Caco-2 (cell line): ENCODE results near the gene PFKFB1. TPM values are rescaled to one million over a fixed set of nuclear protein-coding genes. Genes with fewer than 3 reads are reported as not detected.

ENCODE experiments used
- BruUV-seq: library from RNA; stranded (reverse); fragments of 400-500 nt; replicated peaks from 2 replicates; lab custom pipeline; 2021; lab: Mats Ljungman, UMichigan
- CTCF ChIA-PET: fragments of 300-600 bp; sonication (Branson Sonifier 250); formaldehyde crosslinking; loops from one replicate; lab custom pipeline; 2022; ENCODE audit warnings: antibody characterized with exemption; lab: Charles Lee
- POLR2A ChIA-PET: fragments of 300-600 bp; sonication (Branson Sonifier 250); formaldehyde crosslinking; loops from one replicate; lab custom pipeline; 2022; ENCODE audit warnings: antibody characterized with exemption; lab: Charles Lee
- DNase-seq, 2 experiments: peaks; one replicate each; pipeline versions ENCODE4 v3.0.0 to v3.0.0-alpha.2; 2020 to 2022
- H3K27me3 ChIP-seq: replicated peaks from 2 replicates; pipeline ENCODE4 v1.6.0; 2011; ENCODE audit warnings: low read length; ENCODE audit not compliant: control insufficient read depth, insufficient read depth
- H3K36me3 ChIP-seq: 2 replicates; pipeline ENCODE4 v1.5.1; 2011; ENCODE audit warnings: low read length; ENCODE audit not compliant: control insufficient read depth, insufficient read depth
- H3K4me1 ChIP-seq: fragments of 250-450 bp; sonication (Bioruptor Pico); 2 replicates; pipeline ENCODE4 v1.5.1; 2020; ENCODE audit warnings: mild to moderate bottlenecking
- H3K4me3 ChIP-seq: 2 replicates; pipeline ENCODE4 v1.5.1; 2011; ENCODE audit warnings: low read depth, mild to moderate bottlenecking, control low read depth, low read length
- H3K9me3 ChIP-seq: fragments of 250-450 bp; sonication (Bioruptor Pico); 2 replicates; pipeline ENCODE4 v1.5.1; 2020; ENCODE audit warnings: mild to moderate bottlenecking, moderate library complexity
- H3K27ac Mint-ChIP-seq: one replicate; pipeline ENCODE4 v1.8.0; 2022; ENCODE audit warnings: mixed read lengths; ENCODE audit not compliant: unreplicated experiment
- H3K27me3 Mint-ChIP-seq: one replicate; pipeline ENCODE4 v1.8.0; 2022; ENCODE audit warnings: mixed read lengths; ENCODE audit not compliant: insufficient read depth, unreplicated experiment
- H3K36me3 Mint-ChIP-seq: one replicate; pipeline ENCODE4 v1.8.0; 2022; ENCODE audit warnings: mild to moderate bottlenecking, mixed read lengths; ENCODE audit not compliant: insufficient read depth, unreplicated experiment
- H3K4me1 Mint-ChIP-seq: one replicate; pipeline ENCODE4 v1.8.0; 2022; ENCODE audit warnings: low read depth, mixed read lengths; ENCODE audit not compliant: unreplicated experiment
- H3K4me3 Mint-ChIP-seq: one replicate; pipeline ENCODE4 v1.8.0; 2022; ENCODE audit warnings: mild to moderate bottlenecking, moderate library complexity, mixed read lengths; ENCODE audit not compliant: unreplicated experiment
- H3K9me3 Mint-ChIP-seq: one replicate; pipeline ENCODE4 v1.8.0; 2022; ENCODE audit warnings: mixed read lengths; ENCODE audit not compliant: unreplicated experiment
- CTCF ChIP-seq, 2 experiments: fragments of 200-600 bp in 1 of 2; IDR thresholded peaks; 1 replicate in 1 of 2; 2 replicates in 1 of 2; pipeline versions ENCODE4 v1.5.1 to v1.8.0; 2011 to 2022; ENCODE audit warnings: antibody characterized with exemption in 1 of 2, control low read depth in 1 of 2, inconsistent platforms in 1 of 2, low read depth in 1 of 2, low read length in 1 of 2, mild to moderate bottlenecking in 1 of 2, moderate library complexity in 1 of 2; ENCODE audit not compliant: insufficient read depth in 1 of 2, severe bottlenecking in 1 of 2, unreplicated experiment in 1 of 2
- intact Hi-C: fragments of 100-400 bp; cut with micrococcal nuclease; formaldehyde crosslinking; loops from one replicate; pipeline ENCODE4 v1.10.0; 2022; ENCODE audit not compliant: unreplicated experiment
- total RNA-seq: library from RNA; stranded (reverse); gene quantifications from 2 replicates; pipeline ENCODE4 v1.2.3, GENCODE V29; 2022

Gene PFKFB1
- total RNA-seq, 1 experiment from 2014 or later, result not detected

- no peaks in the 10 kb centered on the region for H3K9me3 ChIP-seq
- intact Hi-C loops, result no loop called here
- H3K9me3 Mint-ChIP-seq, result no peaks in the 10 kb centered on the region
- no peak overlapping the region for H3K4me3 ChIP-seq
- no peak overlapping the region for H3K4me3 Mint-ChIP-seq
- H3K27ac Mint-ChIP-seq, result no peak overlapping the region
- BruUV-seq, result no TSS peak
- H3K36me3 Mint-ChIP-seq, result no peaks in the 10 kb centered on the region
- CTCF ChIA-PET, result no interaction called here
- no peak for DNase-seq
- H3K4me1 ChIP-seq, result no peaks in the 10 kb centered on the region
- no peak for TF ChIP-seq CTCF (IDR thresholded peaks at IDR 0.05; ENCODE audit: insufficient read depth in 1 of 2, low read depth in 1 of 2, low read length in 1 of 2, severe bottlenecking in 1 of 2, unreplicated experiment in 1 of 2)
- no peaks in the 10 kb centered on the region for H3K36me3 ChIP-seq
- no peaks in the 10 kb centered on the region for H3K27me3 ChIP-seq
- POLR2A ChIA-PET, result no interaction called here
- H3K27me3 Mint-ChIP-seq, result no peaks in the 10 kb centered on the region
- H3K4me1 Mint-ChIP-seq, result no peaks in the 10 kb centered on the region
These were observed 62.9 kb downstream of the PFKFB1 start for GRCh38 chrX:54931107-54931506.

GRCh38 chrX:54930291-54931049 is 63.5 kb downstream of the PFKFB1 start:
- Mint-ChIP-seq H3K4me3 (no peak overlapping the region), H3K4me1 (no peaks in the 10 kb centered on the region), H3K27ac (no peak overlapping the region), H3K9me3 (no peaks in the 10 kb centered on the region), H3K36me3 (no peaks in the 10 kb centered on the region), H3K27me3 (no peaks in the 10 kb centered on the region)
- no peaks in the 10 kb centered on the region for H3K27me3 ChIP-seq
- intact Hi-C loops, result no loop called here
- no peaks in the 10 kb centered on the region for H3K4me1 ChIP-seq
- ChIA-PET CTCF (no interaction called here), POLR2A (no interaction called here)
- no TSS peak for BruUV-seq
- no peak overlapping the region for H3K4me3 ChIP-seq
- H3K9me3 ChIP-seq, result no peaks in the 10 kb centered on the region
- no peak for TF ChIP-seq CTCF (IDR thresholded peaks at IDR 0.05; ENCODE audit: insufficient read depth in 1 of 2, low read depth in 1 of 2, low read length in 1 of 2, severe bottlenecking in 1 of 2, unreplicated experiment in 1 of 2)
- no peak for DNase-seq
- H3K36me3 ChIP-seq, result no peaks in the 10 kb centered on the region

GRCh38 chrX:54928876-54929275 is 65.1 kb downstream of the PFKFB1 start:
- H3K4me1 ChIP-seq, result no peaks in the 10 kb centered on the region
- H3K4me3 Mint-ChIP-seq, result no peak overlapping the region
- intact Hi-C loops, result no loop called here
- DNase-seq, result no peak
- no peak overlapping the region for H3K4me3 ChIP-seq
- ChIA-PET CTCF (no interaction called here), POLR2A (no interaction called here)
- no peak for TF ChIP-seq CTCF (IDR thresholded peaks at IDR 0.05; ENCODE audit: insufficient read depth in 1 of 2, low read depth in 1 of 2, low read length in 1 of 2, severe bottlenecking in 1 of 2, unreplicated experiment in 1 of 2)
- H3K4me1 Mint-ChIP-seq, result no peaks in the 10 kb centered on the region
- no peaks in the 10 kb centered on the region for H3K36me3 ChIP-seq
- H3K9me3 Mint-ChIP-seq, result no peaks in the 10 kb centered on the region
- H3K9me3 ChIP-seq, result no peaks in the 10 kb centered on the region
- H3K27me3 Mint-ChIP-seq, result no peaks in the 10 kb centered on the region
- BruUV-seq, result no TSS peak
- H3K36me3 Mint-ChIP-seq, result no peaks in the 10 kb centered on the region
- H3K27ac Mint-ChIP-seq, result no peak overlapping the region
- H3K27me3 ChIP-seq, result no peaks in the 10 kb centered on the region
